HUES64 (cell line): ENCODE measurements around the gene TEX38.

ENCODE experiments used
- H3K27ac ChIP-seq: 2 replicates; pipeline ENCODE4 v1.7.0; 2013; ENCODE audit warnings: low read depth, low read length, inconsistent platforms
- H3K27me3 ChIP-seq: 2 replicates; pipeline ENCODE4 v1.6.1; 2013; ENCODE audit warnings: mild to moderate bottlenecking, low read length; ENCODE audit not compliant: insufficient read depth
- H3K36me3 ChIP-seq: 2 replicates; pipeline ENCODE4 v1.6.1; 2013; ENCODE audit warnings: mild to moderate bottlenecking, low read length; ENCODE audit not compliant: insufficient read depth
- H3K4me1 ChIP-seq: 2 replicates; pipeline ENCODE4 v1.6.1; 2013; ENCODE audit warnings: mild to moderate bottlenecking, low read length, moderate library complexity; ENCODE audit not compliant: insufficient read depth
- H3K4me3 ChIP-seq: 2 replicates; pipeline ENCODE4 v1.5.1; 2013; ENCODE audit warnings: mild to moderate bottlenecking, low read length, moderate library complexity
- H3K9ac ChIP-seq: 2 replicates; pipeline ENCODE4 v1.6.1; 2013; ENCODE audit warnings: mild to moderate bottlenecking, low read depth, low read length
- H3K9me3 ChIP-seq: 2 replicates; pipeline ENCODE4 v1.6.1; 2013; ENCODE audit warnings: low read depth, low read length; ENCODE audit not compliant: insufficient read depth
- WGBS: fragments of 150-250, 120-280 bp; methylation state at CpG from one replicate; pipeline ENCODE4 v1.1.7; 2013; ENCODE audit warnings: missing lambda C conversion rate; 5-methylcytosine and 5-hydroxymethylcytosine counted together

The TEX38 gene

GRCh38 chr1:46675549-46676314 lies 4.1 kb downstream of the TEX38 start:
- H3K27me3 ChIP-seq, result no peaks in the 10 kb centered on the region
- peak overlapping the region; percentile 24 for H3K27ac ChIP-seq
- WGBS, result no CpG with 5 or more reads among the region's 1 CpG
- no peak overlapping the region for H3K4me3 ChIP-seq
- peaks cover 55% of the 10 kb centered on the region for H3K36me3 ChIP-seq
- no peaks in the 10 kb centered on the region for H3K9me3 ChIP-seq
- no peak overlapping the region for H3K9ac ChIP-seq
- peaks cover 24% of the 10 kb centered on the region for H3K4me1 ChIP-seq

- peaks cover 62% of the 10 kb centered on the region for H3K36me3 ChIP-seq
- no peaks in the 10 kb centered on the region for H3K27me3 ChIP-seq
- no peaks in the 10 kb centered on the region for H3K9me3 ChIP-seq
- H3K4me1 ChIP-seq, result peaks cover 24% of the 10 kb centered on the region
- WGBS, result 100% methylated on average over 1 of the region's 1 CpG
- H3K9ac ChIP-seq, result no peak overlapping the region
- H3K4me3 ChIP-seq, result no peak overlapping the region
- peak overlapping the region; percentile 34; the same call in 1 of the 2 replicates for H3K27ac ChIP-seq
These were observed 4.9 kb downstream of the TEX38 start for GRCh38 chr1:46676531-46676930.

- H3K36me3 ChIP-seq, result peaks cover 70% of the 10 kb centered on the region
- 64% methylated on average over 1 of the region's 1 CpG for WGBS
- H3K9me3 ChIP-seq, result no peaks in the 10 kb centered on the region
- peak overlapping the region; percentile 34 for H3K27ac ChIP-seq
- no peaks in the 10 kb centered on the region for H3K27me3 ChIP-seq
- H3K4me1 ChIP-seq, result peaks cover 24% of the 10 kb centered on the region
- no peak overlapping the region for H3K4me3 ChIP-seq
- H3K9ac ChIP-seq, result no peak overlapping the region
These were observed 5.7 kb downstream of the TEX38 start for GRCh38 chr1:46677339-46677738.

GRCh38 chr1:46679789-46680573 lies 8.3 kb downstream of the TEX38 start:
- no peak overlapping the region for H3K9ac ChIP-seq
- 95% methylated on average over 5 of the region's 6 CpGs for WGBS
- peaks cover 91% of the 10 kb centered on the region for H3K36me3 ChIP-seq

GRCh38 chr1:46681333-46682034 lies 9.8 kb downstream of the TEX38 start:
- Histone ChIP-seq H3K27ac (no peak overlapping the region), H3K9me3 (no peaks in the 10 kb centered on the region), H3K27me3 (no peaks in the 10 kb centered on the region), H3K36me3 (peaks cover 92% of the 10 kb centered on the region), H3K4me3 (no peak overlapping the region), H3K9ac (no peak overlapping the region), H3K4me1 (peaks cover 13% of the 10 kb centered on the region)
- no CpG with 5 or more reads among the region's 1 CpG for WGBS

More at GRCh38 chr1:46679789-46680573, 8.3 kb downstream of the TEX38 start:
- Histone ChIP-seq H3K9me3 (no peaks in the 10 kb centered on the region), H3K27ac (no peak overlapping the region), H3K27me3 (no peaks in the 10 kb centered on the region), H3K4me1 (peaks cover 24% of the 10 kb centered on the region), H3K4me3 (no peak overlapping the region)

- peaks cover 10% of the 10 kb centered on the region for H3K4me1 ChIP-seq
- no peak overlapping the region for H3K9ac ChIP-seq
- peaks cover 93% of the 10 kb centered on the region for H3K36me3 ChIP-seq
- WGBS, result 94% methylated on average over 1 of the region's 1 CpG
- H3K4me3 ChIP-seq, result no peak overlapping the region
- no peak overlapping the region for H3K27ac ChIP-seq
- no peaks in the 10 kb centered on the region for H3K27me3 ChIP-seq
- H3K9me3 ChIP-seq, result no peaks in the 10 kb centered on the region
These were observed 10.4 kb downstream of the TEX38 start for GRCh38 chr1:46682064-46682463.

GRCh38 chr1:46684670-46685069 lies 13.0 kb downstream of the TEX38 start:
- Histone ChIP-seq H3K36me3 (peaks cover 99% of the 10 kb centered on the region), H3K27me3 (no peaks in the 10 kb centered on the region), H3K4me3 (no peak overlapping the region), H3K4me1 (no peaks in the 10 kb centered on the region), H3K9ac (no peak overlapping the region), H3K27ac (no peak overlapping the region), H3K9me3 (no peaks in the 10 kb centered on the region)
- WGBS, result 98% methylated on average over 2 of the region's 2 CpGs

- Histone ChIP-seq H3K36me3 (peaks cover 100% of the 10 kb centered on the region), H3K4me3 (no peak overlapping the region), H3K9me3 (no peaks in the 10 kb centered on the region), H3K9ac (no peak overlapping the region), H3K4me1 (no peaks in the 10 kb centered on the region), H3K27ac (no peak overlapping the region), H3K27me3 (no peaks in the 10 kb centered on the region)
- WGBS, result 93% methylated on average over 1 of the region's 1 CpG
These were observed 14.6 kb downstream of the TEX38 start for GRCh38 chr1:46686255-46686654.

GRCh38 chr1:46687093-46687659 lies 15.5 kb downstream of the TEX38 start:
- Histone ChIP-seq H3K36me3 (peaks cover 100% of the 10 kb centered on the region), H3K4me3 (no peak overlapping the region)

GRCh38 chr1:46687921-46688509 lies 16.4 kb downstream of the TEX38 start:
- H3K36me3 ChIP-seq, result peaks cover 100% of the 10 kb centered on the region
- no peak overlapping the region for H3K4me3 ChIP-seq
- H3K9ac ChIP-seq, result no peak overlapping the region
- H3K4me1 ChIP-seq, result no peaks in the 10 kb centered on the region
- no peak overlapping the region for H3K27ac ChIP-seq
- no peaks in the 10 kb centered on the region for H3K27me3 ChIP-seq
- H3K9me3 ChIP-seq, result no peaks in the 10 kb centered on the region
- WGBS, result 89% methylated on average over 9 of the region's 9 CpGs

More at GRCh38 chr1:46687093-46687659, 15.5 kb downstream of the TEX38 start:
- Histone ChIP-seq H3K9ac (no peak overlapping the region), H3K9me3 (no peaks in the 10 kb centered on the region), H3K27ac (no peak overlapping the region), H3K4me1 (no peaks in the 10 kb centered on the region), H3K27me3 (no peaks in the 10 kb centered on the region)
- 89% methylated on average over 2 of the region's 2 CpGs for WGBS
